Osteoblast (primary cell): Measurements from ENCODE around the gene LENG8. TPM values are rescaled to one million over a fixed set of nuclear protein-coding genes. Genes with fewer than 3 reads are reported as not detected.
A peak's percentile ranks its signal among the peaks of the same experiment; 100 is the strongest.
"Not testable (repeated sequence)": the region's sequence is repeated elsewhere in the genome, so short reads cannot be mapped to it uniquely, and the experiment has no call there.

Experiments
- DNase-seq: peaks from one replicate; pipeline ENCODE4 v3.0.0; 2011; ENCODE audit warnings: low spot score, mixed read lengths; ENCODE audit not compliant: insufficient read length; ENCODE audit errors: missing footprints
- H2AFZ ChIP-seq: 2 replicates; pipeline ENCODE4 v1.6.0; 2011; ENCODE audit warnings: mild to moderate bottlenecking, low read length
- H3K27ac ChIP-seq: 2 replicates; pipeline ENCODE4 v1.5.1; 2011; ENCODE audit warnings: mild to moderate bottlenecking, low read depth, low read length, moderate library complexity
- H3K27me3 ChIP-seq: 2 replicates; pipeline ENCODE4 v1.6.0; 2012; ENCODE audit warnings: mild to moderate bottlenecking, control low read depth, inconsistent platforms, low read length, moderate library complexity; ENCODE audit not compliant: insufficient read depth
- H3K36me3 ChIP-seq: 2 replicates; pipeline ENCODE4 v1.5.1; 2011; ENCODE audit warnings: mild to moderate bottlenecking, low read length, control low read depth, moderate library complexity; ENCODE audit not compliant: insufficient read depth
- H3K4me1 ChIP-seq: 2 replicates; pipeline ENCODE4 v1.5.1; 2011; ENCODE audit warnings: mild to moderate bottlenecking, low read length, control low read depth, moderate library complexity; ENCODE audit not compliant: insufficient read depth
- H3K4me2 ChIP-seq: 2 replicates; pipeline ENCODE4 v1.6.0; 2011; ENCODE audit warnings: mild to moderate bottlenecking, low read length; ENCODE audit not compliant: insufficient read depth
- H3K4me3 ChIP-seq: fragments of 200-600 bp; sonication (generic); 3 replicates; pipeline ENCODE4 v1.5.1; 2012; ENCODE audit warnings: mild to moderate bottlenecking, low read length, inconsistent platforms; ENCODE audit not compliant: insufficient read depth
- H3K79me2 ChIP-seq: 2 replicates; pipeline ENCODE4 v1.6.0; 2012; ENCODE audit warnings: mild to moderate bottlenecking, low read length, control low read depth, inconsistent platforms; ENCODE audit not compliant: insufficient read depth
- H3K9me3 ChIP-seq: 2 replicates; pipeline ENCODE4 v1.5.1; 2011; ENCODE audit warnings: low read depth, low read length, control low read depth
- H4K20me1 ChIP-seq: 2 replicates; pipeline ENCODE4 v1.6.0; 2012; ENCODE audit warnings: mild to moderate bottlenecking, low read length, control low read depth; ENCODE audit not compliant: insufficient read depth
- total RNA-seq: library from RNA; depleted of rRNA; stranded (reverse); fragments of >200 nt; gene quantifications from 2 replicates; pipeline ENCODE4 v1.2.3, GENCODE V29; 2012
- TF ChIP-seq, protein P1 (sequence below): IDR thresholded peaks from 2 replicates; pipeline ENCODE4 v1.5.1; 2011; ENCODE audit warnings: mild to moderate bottlenecking, low read depth, low read length, moderate library complexity; ENCODE audit errors: extremely low read depth

Gene LENG8
- total RNA-seq, 1 donor: 42.3 TPM

DNA sequence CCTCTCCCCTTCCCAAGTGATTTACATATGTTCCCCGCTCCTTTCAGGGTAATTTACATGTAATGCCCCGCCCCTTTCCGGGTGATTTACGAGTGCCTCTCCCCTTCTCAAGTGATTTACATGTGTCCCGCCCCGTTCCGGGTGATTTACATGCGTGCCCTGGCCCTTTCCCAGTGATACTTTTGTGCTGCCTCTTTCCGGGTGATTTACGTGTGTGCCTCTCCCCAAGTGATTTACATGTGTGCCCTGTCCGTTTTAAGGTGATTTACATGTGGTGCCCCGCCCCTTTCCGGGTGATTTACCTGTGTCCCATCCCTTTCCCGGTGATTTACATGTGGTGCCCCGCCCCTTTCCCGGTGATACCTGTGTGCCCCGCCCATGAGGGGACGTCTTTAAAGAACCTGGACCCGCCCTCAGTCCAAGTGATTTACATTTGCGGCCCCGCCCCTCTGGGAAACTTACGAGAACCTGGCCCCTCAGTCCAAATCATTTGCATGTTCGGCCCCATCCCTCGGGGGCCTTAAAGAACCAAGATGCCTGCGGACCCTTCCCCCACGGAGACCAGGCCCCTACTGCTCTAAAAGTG, 15.1 kb downstream of the LENG8 start:
- peaks cover 27% of the 10 kb centered on the region for H3K36me3 ChIP-seq
- peaks cover 23% of the 10 kb centered on the region for H3K4me1 ChIP-seq
- peak overlapping the region; percentile 76 for H3K4me3 ChIP-seq
- DNase-seq: peak; percentile 94
- TF ChIP-seq, protein P1, sequence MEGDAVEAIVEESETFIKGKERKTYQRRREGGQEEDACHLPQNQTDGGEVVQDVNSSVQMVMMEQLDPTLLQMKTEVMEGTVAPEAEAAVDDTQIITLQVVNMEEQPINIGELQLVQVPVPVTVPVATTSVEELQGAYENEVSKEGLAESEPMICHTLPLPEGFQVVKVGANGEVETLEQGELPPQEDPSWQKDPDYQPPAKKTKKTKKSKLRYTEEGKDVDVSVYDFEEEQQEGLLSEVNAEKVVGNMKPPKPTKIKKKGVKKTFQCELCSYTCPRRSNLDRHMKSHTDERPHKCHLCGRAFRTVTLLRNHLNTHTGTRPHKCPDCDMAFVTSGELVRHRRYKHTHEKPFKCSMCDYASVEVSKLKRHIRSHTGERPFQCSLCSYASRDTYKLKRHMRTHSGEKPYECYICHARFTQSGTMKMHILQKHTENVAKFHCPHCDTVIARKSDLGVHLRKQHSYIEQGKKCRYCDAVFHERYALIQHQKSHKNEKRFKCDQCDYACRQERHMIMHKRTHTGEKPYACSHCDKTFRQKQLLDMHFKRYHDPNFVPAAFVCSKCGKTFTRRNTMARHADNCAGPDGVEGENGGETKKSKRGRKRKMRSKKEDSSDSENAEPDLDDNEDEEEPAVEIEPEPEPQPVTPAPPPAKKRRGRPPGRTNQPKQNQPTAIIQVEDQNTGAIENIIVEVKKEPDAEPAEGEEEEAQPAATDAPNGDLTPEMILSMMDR: no peak
- peak overlapping the region; percentile 89 for H2AFZ ChIP-seq
- H4K20me1 ChIP-seq: peaks cover 18% of the 10 kb centered on the region
- H3K4me2 ChIP-seq: peak overlapping the region; percentile 87
- H3K79me2 ChIP-seq: peaks cover 28% of the 10 kb centered on the region
- H3K27me3 ChIP-seq: no peaks in the 10 kb centered on the region
- H3K9me3 ChIP-seq: no peaks in the 10 kb centered on the region
- H3K27ac ChIP-seq: peak overlapping the region; percentile 9

DNA sequence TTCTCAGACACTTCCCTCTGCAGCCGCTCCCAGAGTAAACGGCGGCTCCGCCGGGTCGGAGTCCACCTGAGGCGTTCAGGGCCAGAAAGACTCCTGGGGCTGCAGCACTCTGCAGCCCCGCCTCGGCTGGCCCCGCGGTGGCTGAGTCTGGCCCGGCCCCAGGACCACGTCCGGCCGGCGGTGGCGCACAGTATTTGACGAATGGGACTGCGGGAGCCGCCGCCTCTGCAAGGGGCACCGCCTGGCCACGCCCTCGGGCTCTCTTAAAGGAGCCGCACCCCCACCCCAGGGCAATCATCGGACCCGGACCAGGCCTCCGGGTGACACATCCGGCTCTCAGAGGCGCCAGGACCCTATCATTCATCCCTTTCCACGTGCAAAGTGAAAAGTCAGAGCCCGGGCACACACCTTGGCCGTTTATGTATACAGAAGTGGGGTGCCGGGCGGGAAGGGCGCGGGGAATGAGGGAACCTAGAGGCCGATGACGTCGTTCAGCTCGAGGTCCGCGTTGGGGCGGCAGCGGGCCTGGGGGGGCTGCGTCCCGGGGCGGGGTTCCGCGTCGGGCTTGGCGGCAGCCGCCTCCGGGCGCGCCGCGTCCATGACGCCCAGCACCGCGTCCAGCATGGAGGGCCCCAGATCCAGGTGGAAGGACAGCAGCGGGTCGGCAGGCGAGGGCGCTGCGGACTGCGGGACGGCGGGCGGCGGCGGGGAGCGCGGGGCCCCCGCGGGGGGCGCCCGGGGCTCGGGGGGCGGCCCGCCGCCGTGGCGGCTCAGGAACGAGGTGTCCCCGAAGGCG, 15.8 kb downstream of the LENG8 start:
- peak overlapping the region; percentile 76 for H3K4me3 ChIP-seq
- peaks cover 23% of the 10 kb centered on the region for H3K4me1 ChIP-seq
- no peaks in the 10 kb centered on the region for H3K27me3 ChIP-seq
- H3K79me2 ChIP-seq: peaks cover 21% of the 10 kb centered on the region
- peak overlapping the region; percentile 87 for H3K4me2 ChIP-seq
- H4K20me1 ChIP-seq: peaks cover 12% of the 10 kb centered on the region
- peak overlapping the region; percentile 89 for H2AFZ ChIP-seq
- H3K9me3 ChIP-seq: no peaks in the 10 kb centered on the region
- H3K36me3 ChIP-seq: peaks cover 20% of the 10 kb centered on the region
- peak; percentile 98 for DNase-seq
- TF ChIP-seq, protein P1: no peak
- peak overlapping the region; percentile 9 for H3K27ac ChIP-seq

DNA sequence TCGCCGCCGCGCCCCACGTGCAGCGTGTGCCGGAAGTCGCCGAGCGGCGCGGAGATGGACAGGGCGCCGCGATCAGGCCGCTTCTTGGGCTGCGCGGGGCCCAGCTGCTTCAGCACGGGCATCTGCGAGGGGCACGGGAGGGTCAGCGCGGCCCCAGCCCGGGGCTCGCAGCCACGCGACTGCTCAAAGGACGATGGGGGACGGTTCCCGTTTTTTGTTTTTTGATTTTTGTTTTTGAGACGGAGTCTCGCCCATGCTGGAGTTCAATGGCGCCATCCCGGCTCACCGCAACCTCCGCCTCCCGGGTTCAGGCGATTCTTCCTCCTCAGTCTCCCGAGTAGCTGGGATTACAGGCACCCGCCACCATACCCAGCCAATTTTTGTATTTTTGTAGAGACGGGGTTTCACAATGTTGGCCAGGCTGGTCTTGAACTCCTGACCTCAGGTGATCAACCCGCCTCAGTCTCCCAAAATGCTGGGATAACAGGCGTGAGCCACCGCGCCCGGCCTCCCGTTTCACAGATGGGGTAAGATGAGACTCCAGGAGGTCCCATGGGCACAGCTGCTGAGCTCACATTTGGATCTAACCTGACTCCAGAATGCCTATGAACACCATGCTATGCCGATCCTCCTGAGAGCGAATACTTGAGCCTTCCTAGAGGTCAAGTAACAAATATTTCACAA, 16.6 kb downstream of the LENG8 start:
- peaks cover 23% of the 10 kb centered on the region for H3K4me1 ChIP-seq
- H2AFZ ChIP-seq: no peak overlapping the region
- peaks cover 16% of the 10 kb centered on the region for H3K79me2 ChIP-seq
- H3K4me2 ChIP-seq: no peak overlapping the region
- H3K9me3 ChIP-seq: no peaks in the 10 kb centered on the region
- H4K20me1 ChIP-seq: peaks cover 8% of the 10 kb centered on the region
- H3K4me3 ChIP-seq: no peak overlapping the region
- TF ChIP-seq, protein P1: no peak
- no peaks in the 10 kb centered on the region for H3K27me3 ChIP-seq
- H3K27ac ChIP-seq: no peak overlapping the region
- peak; percentile 25 for DNase-seq
- H3K36me3 ChIP-seq: peaks cover 19% of the 10 kb centered on the region

DNA sequence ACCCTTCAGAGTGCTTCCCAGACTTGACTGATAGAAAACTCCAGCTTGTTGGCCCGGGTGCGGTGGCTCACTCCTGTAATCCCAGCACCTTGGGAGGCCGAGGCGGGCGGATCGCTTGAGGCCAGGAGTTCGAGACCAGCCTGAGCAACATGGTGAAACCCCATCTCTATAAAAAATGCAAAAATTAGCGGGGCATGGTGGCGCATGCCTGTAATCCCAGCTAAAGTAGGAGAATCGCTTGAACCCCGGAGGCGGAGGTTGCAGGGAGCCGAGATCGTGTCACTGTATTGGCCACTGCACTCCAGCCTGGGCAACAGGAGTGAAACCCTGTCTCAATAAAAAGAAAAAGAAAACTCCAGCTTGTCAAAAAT, 17.1 kb downstream of the LENG8 start:
- H3K27me3 ChIP-seq, H3K9me3 ChIP-seq, DNase-seq, H2AFZ ChIP-seq, H3K27ac ChIP-seq, H4K20me1 ChIP-seq, H3K4me2 ChIP-seq, H3K4me3 ChIP-seq: not testable (repeated sequence)
- peaks cover 14% of the 10 kb centered on the region for H3K36me3 ChIP-seq
- peaks cover 23% of the 10 kb centered on the region for H3K4me1 ChIP-seq
- H3K79me2 ChIP-seq: peaks cover 12% of the 10 kb centered on the region
